HCT116 (cell line): Measurements from ENCODE around the gene CCDC30. TPM values are rescaled to one million over a fixed set of nuclear protein-coding genes. Genes with fewer than 3 reads are reported as not detected.

Experiments
- ATAC-seq: fragments of 200-7000 bp; cut with Tn5 transposase; 2 replicates; pipeline ENCODE4 v1.9.1; 2020; ENCODE audit warnings: mild to moderate bottlenecking, moderate library complexity
- BruUV-seq: library from RNA; stranded (reverse); fragments of 400-500 nt; replicated peaks from 2 replicates; lab custom pipeline; 2021; lab: Mats Ljungman, UMichigan
- CTCF ChIA-PET: fragments of 300-600 bp; sonication (Branson Sonifier 250); formaldehyde crosslinking; loops from one replicate; lab custom pipeline; 2021; ENCODE audit warnings: antibody characterized with exemption; lab: Charles Lee
- POLR2A ChIA-PET: fragments of 300-600, 350-600 bp; sonication (Branson Sonifier 250); formaldehyde crosslinking; loops from one replicate; lab custom pipeline; 2021; ENCODE audit warnings: antibody characterized with exemption; lab: Charles Lee
- RAD21 ChIA-PET, 2 experiments: fragments of 300-600 bp; sonication (Branson Sonifier 250); formaldehyde crosslinking; loops; one replicate each; lab custom pipeline; 2023; ENCODE audit warnings: low total read pairs in 2 of 2; ENCODE audit not compliant: uncharacterized antibody in 2 of 2, unreplicated experiment in 2 of 2, low non-redundant PET in 1 of 2; lab: Charles Lee
- DNase-seq: peaks from one replicate; pipeline ENCODE4 v3.0.0-alpha.2; 2010; ENCODE audit warnings: low read depth, low spot score
- H2AFZ ChIP-seq: fragments of 200-600 bp; shearing (Covaris generic), sonication (generic); 2 replicates; pipeline ENCODE4 v1.6.1; 2017; ENCODE audit warnings: low read depth, mixed run types, mixed read lengths, antibody characterized with exemption, low read length; ENCODE audit not compliant: poor library complexity, severe bottlenecking
- H3K27ac ChIP-seq: 2 replicates; pipeline ENCODE4 v1.5.1; 2012; ENCODE audit warnings: low read depth, low read length
- H3K27me3 ChIP-seq: fragments of 200-600 bp; sonication (generic); 2 replicates; pipeline ENCODE4 v1.6.1; 2016; ENCODE audit warnings: mixed run types, low read length, mixed read lengths; ENCODE audit not compliant: insufficient read depth
- H3K36me3 ChIP-seq, 2 experiments: fragments of 200-500 bp in 1 of 2; fragments of 200-600 bp in 1 of 2; sonication (Bioruptor generic) in 1 of 2; sonication (generic) in 1 of 2; 2 replicates each; pipeline versions ENCODE4 v1.5.1 to v1.6.1; 2014 to 2016; ENCODE audit warnings: low read length in 2 of 2, inconsistent platforms in 1 of 2, mixed read lengths in 1 of 2, mixed run types in 1 of 2; ENCODE audit not compliant: insufficient read depth in 2 of 2, control insufficient read depth in 1 of 2
- H3K4me1 ChIP-seq, 2 experiments: fragments of 200-600 bp in 1 of 2; sonication (generic) in 1 of 2; 2 replicates each; pipeline versions ENCODE4 v1.5.1 to v1.6.1; 2012 to 2017; ENCODE audit warnings: low read length in 2 of 2, inconsistent platforms in 1 of 2, mild to moderate bottlenecking in 1 of 2, mixed read lengths in 1 of 2, mixed run types in 1 of 2, moderate library complexity in 1 of 2; ENCODE audit not compliant: insufficient read depth in 2 of 2, control insufficient read depth in 1 of 2
- H3K4me2 ChIP-seq: fragments of 200-600 bp; sonication (generic); 2 replicates; pipeline ENCODE4 v1.6.1; 2017; ENCODE audit warnings: mixed run types, low read length, mixed read lengths
- H3K4me3 ChIP-seq, 2 experiments: fragments of 200-600 bp in 1 of 2; sonication (generic) in 1 of 2; replicated peaks in 1 of 2; 2 replicates each; pipeline ENCODE4 v1.5.1; 2011 to 2016; ENCODE audit warnings: low read length in 2 of 2, control low read depth in 1 of 2, low read depth in 1 of 2, mild to moderate bottlenecking in 1 of 2, mixed read lengths in 1 of 2, mixed run types in 1 of 2
- H3K79me2 ChIP-seq: fragments of 200-600 bp; sonication (generic); 2 replicates; pipeline ENCODE4 v1.6.1; 2017; ENCODE audit warnings: mild to moderate bottlenecking, mixed run types, low read length, moderate library complexity, mixed read lengths; ENCODE audit not compliant: insufficient read depth
- H3K9ac ChIP-seq: fragments of 200-600 bp; sonication (generic); 2 replicates; pipeline ENCODE4 v1.6.1; 2016; ENCODE audit warnings: low read length, mixed read lengths
- H3K9me2 ChIP-seq: fragments of 200-600 bp; sonication (generic), shearing (Covaris generic); 2 replicates; pipeline ENCODE4 v1.6.1; 2017; ENCODE audit warnings: mixed run types, mild to moderate bottlenecking, moderate library complexity; ENCODE audit not compliant: insufficient read depth
- H3K9me3 ChIP-seq, 2 experiments: fragments of 200-500 bp in 1 of 2; fragments of 200-600 bp in 1 of 2; sonication (Bioruptor generic) in 1 of 2; sonication (generic) in 1 of 2; 2 replicates each; pipeline ENCODE4 v1.6.1; 2014 to 2017; ENCODE audit warnings: low read length in 2 of 2, mixed read lengths in 2 of 2, inconsistent platforms in 1 of 2, low read depth in 1 of 2, mild to moderate bottlenecking in 1 of 2, mixed run types in 1 of 2, moderate library complexity in 1 of 2; ENCODE audit not compliant: control insufficient read depth in 1 of 2, insufficient read depth in 1 of 2
- H4K20me1 ChIP-seq: fragments of 200-600 bp; sonication (generic), shearing (Covaris generic); 2 replicates; pipeline ENCODE4 v1.6.1; 2017; ENCODE audit warnings: mixed run types, mild to moderate bottlenecking, moderate library complexity; ENCODE audit not compliant: insufficient read depth
- CBX3 ChIP-seq: IDR thresholded peaks from 2 replicates; pipeline ENCODE4 v1.6.1; 2012; ENCODE audit warnings: low read depth
- EGR1 ChIP-seq: IDR thresholded peaks from 2 replicates; pipeline ENCODE4 v1.6.1; 2012; ENCODE audit warnings: low read depth
- EZH2 ChIP-seq: fragments of 200-600 bp; sonication (generic); IDR thresholded peaks from 2 replicates; pipeline ENCODE4 v1.6.1; 2017; ENCODE audit warnings: antibody characterized with exemption, mixed run types
- SP1 ChIP-seq: IDR thresholded peaks from 2 replicates; pipeline ENCODE4 v1.6.1; 2012; ENCODE audit warnings: low read depth
- SRF ChIP-seq: IDR thresholded peaks from 2 replicates; pipeline ENCODE4 v1.6.1; 2012; ENCODE audit warnings: low read depth
- TCF7L2 ChIP-seq: IDR thresholded peaks from 2 replicates; pipeline ENCODE4 v1.7.0; 2011; ENCODE audit warnings: borderline replicate concordance, inconsistent platforms; ENCODE audit not compliant: insufficient read depth, insufficient read length; ENCODE audit errors: extremely low read depth
- YY1 ChIP-seq: IDR thresholded peaks from 2 replicates; pipeline ENCODE4 v1.6.1; 2011; ENCODE audit warnings: low read length, low read depth, moderate library complexity, mild to moderate bottlenecking; ENCODE audit not compliant: insufficient replicate concordance; ENCODE audit errors: extremely low read depth
- intact Hi-C: fragments of 100-400 bp; cut with micrococcal nuclease; formaldehyde crosslinking; loops from 2 replicates; pipeline ENCODE4 v1.10.0; 2022
- total RNA-seq: library from RNA; stranded (reverse); gene quantifications from one replicate; pipeline ENCODE4 v1.2.1, GENCODE V29; 2021; ENCODE audit not compliant: unreplicated experiment
- TF ChIP-seq, protein P1 (sequence below): IDR thresholded peaks from 2 replicates; pipeline ENCODE4 v1.6.1; 2012; ENCODE audit warnings: low read depth

Gene CCDC30
- total RNA-seq, 1 experiment from 2014 or later = 2.0 TPM

DNA sequence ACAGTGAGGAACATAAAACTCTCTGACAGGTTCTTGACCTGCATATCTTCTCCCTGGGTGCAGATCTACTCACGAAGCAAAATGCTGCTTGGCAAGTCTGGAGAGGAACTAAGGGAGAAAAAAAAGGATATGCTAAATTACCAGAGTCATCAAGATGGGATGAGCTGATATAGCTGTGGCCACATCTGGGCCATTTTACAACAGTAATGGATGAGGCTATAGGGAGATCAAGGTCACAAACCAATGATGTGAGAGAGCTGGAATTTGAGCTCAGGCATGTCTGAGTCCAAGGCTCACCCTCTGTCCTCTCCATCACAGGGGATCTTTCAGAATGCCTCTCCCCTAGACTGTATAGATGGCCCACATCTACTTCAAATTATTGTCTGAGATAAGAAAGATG is 33.5 kb upstream of the CCDC30 start:
- DNase-seq = no peak
- no peaks in the 10 kb centered on the region for H4K20me1 ChIP-seq
- H2AFZ ChIP-seq = no peak overlapping the region
- ATAC-seq = no peak
- RAD21 ChIA-PET = no interaction called here
- no peak overlapping the region for H3K4me3 ChIP-seq
- no peaks in the 10 kb centered on the region for H3K79me2 ChIP-seq
- no peaks in the 10 kb centered on the region for H3K4me1 ChIP-seq
- H3K9me2 ChIP-seq = no peaks in the 10 kb centered on the region
- POLR2A ChIA-PET = no interaction called here
- no peak overlapping the region for H3K4me2 ChIP-seq
- H3K9me3 ChIP-seq = no peaks in the 10 kb centered on the region
- no peaks in the 10 kb centered on the region for H3K36me3 ChIP-seq
- intact Hi-C loops = no loop called here
- H3K9ac ChIP-seq = no peak overlapping the region
- no peak overlapping the region for H3K27ac ChIP-seq
- CTCF ChIA-PET = no interaction called here
- no peak for TF ChIP-seq EZH2
- no peak for TF ChIP-seq CBX3
- TF ChIP-seq SRF = no peak
- TF ChIP-seq, protein P1, sequence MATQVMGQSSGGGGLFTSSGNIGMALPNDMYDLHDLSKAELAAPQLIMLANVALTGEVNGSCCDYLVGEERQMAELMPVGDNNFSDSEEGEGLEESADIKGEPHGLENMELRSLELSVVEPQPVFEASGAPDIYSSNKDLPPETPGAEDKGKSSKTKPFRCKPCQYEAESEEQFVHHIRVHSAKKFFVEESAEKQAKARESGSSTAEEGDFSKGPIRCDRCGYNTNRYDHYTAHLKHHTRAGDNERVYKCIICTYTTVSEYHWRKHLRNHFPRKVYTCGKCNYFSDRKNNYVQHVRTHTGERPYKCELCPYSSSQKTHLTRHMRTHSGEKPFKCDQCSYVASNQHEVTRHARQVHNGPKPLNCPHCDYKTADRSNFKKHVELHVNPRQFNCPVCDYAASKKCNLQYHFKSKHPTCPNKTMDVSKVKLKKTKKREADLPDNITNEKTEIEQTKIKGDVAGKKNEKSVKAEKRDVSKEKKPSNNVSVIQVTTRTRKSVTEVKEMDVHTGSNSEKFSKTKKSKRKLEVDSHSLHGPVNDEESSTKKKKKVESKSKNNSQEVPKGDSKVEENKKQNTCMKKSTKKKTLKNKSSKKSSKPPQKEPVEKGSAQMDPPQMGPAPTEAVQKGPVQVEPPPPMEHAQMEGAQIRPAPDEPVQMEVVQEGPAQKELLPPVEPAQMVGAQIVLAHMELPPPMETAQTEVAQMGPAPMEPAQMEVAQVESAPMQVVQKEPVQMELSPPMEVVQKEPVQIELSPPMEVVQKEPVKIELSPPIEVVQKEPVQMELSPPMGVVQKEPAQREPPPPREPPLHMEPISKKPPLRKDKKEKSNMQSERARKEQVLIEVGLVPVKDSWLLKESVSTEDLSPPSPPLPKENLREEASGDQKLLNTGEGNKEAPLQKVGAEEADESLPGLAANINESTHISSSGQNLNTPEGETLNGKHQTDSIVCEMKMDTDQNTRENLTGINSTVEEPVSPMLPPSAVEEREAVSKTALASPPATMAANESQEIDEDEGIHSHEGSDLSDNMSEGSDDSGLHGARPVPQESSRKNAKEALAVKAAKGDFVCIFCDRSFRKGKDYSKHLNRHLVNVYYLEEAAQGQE = no peak
- no peak for TF ChIP-seq TCF7L2
- no peak for TF ChIP-seq EGR1
- no peak for TF ChIP-seq SP1
- TF ChIP-seq YY1 = no peak
- BruUV-seq = no TSS peak
- no peaks in the 10 kb centered on the region for H3K27me3 ChIP-seq
